Measurements from ENCODE around the gene CPNE2. TPM values are rescaled to one million over a fixed set of nuclear protein-coding genes. Genes with fewer than 3 reads are reported as not detected.

The CPNE2 gene
- total RNA-seq, 1 donor from 2014 or later: 3.4 TPM

- Mint-ChIP-seq H3K36me3 (ENCODE audit: unreplicated experiment) (no peaks in the 10 kb centered on the region), H3K27ac (ENCODE audit: unreplicated experiment) (no peak overlapping the region), H3K9me3 (ENCODE audit: unreplicated experiment) (peaks cover 5% of the 10 kb centered on the region), H3K4me3 (ENCODE audit: unreplicated experiment) (no peak overlapping the region), H3K4me1 (ENCODE audit: low read depth, unreplicated experiment) (peaks cover 6% of the 10 kb centered on the region), H3K27me3 (ENCODE audit: unreplicated experiment) (peaks cover 5% of the 10 kb centered on the region)
- no peak for DNase-seq
- TF ChIP-seq CTCF (IDR thresholded peaks at IDR 0.05; ENCODE audit: partially characterized antibody, unreplicated experiment): no peak
Observed at GRCh38 chr16:57140931-57141668, 48.7 kb downstream of the CPNE2 start.

- DNase-seq: no peak
- Mint-ChIP-seq H3K27me3 (ENCODE audit: unreplicated experiment) (peaks cover 5% of the 10 kb centered on the region), H3K9me3 (ENCODE audit: unreplicated experiment) (peaks cover 5% of the 10 kb centered on the region), H3K4me3 (ENCODE audit: unreplicated experiment) (no peak overlapping the region), H3K4me1 (ENCODE audit: low read depth, unreplicated experiment) (peaks cover 6% of the 10 kb centered on the region), H3K27ac (ENCODE audit: unreplicated experiment) (no peak overlapping the region), H3K36me3 (ENCODE audit: unreplicated experiment) (no peaks in the 10 kb centered on the region)
- no peak for TF ChIP-seq CTCF (IDR thresholded peaks at IDR 0.05; ENCODE audit: partially characterized antibody, unreplicated experiment)
Observed at GRCh38 chr16:57141822-57142631, 49.6 kb downstream of the CPNE2 start.

GRCh38 chr16:57143149-57143921, 51.0 kb downstream of the CPNE2 start:
- H3K36me3 Mint-ChIP-seq (ENCODE audit: unreplicated experiment): no peaks in the 10 kb centered on the region
- H3K4me3 Mint-ChIP-seq (ENCODE audit: unreplicated experiment): no peak overlapping the region
- DNase-seq: no peak
- H3K27ac Mint-ChIP-seq (ENCODE audit: unreplicated experiment): no peak overlapping the region
- TF ChIP-seq CTCF (IDR thresholded peaks at IDR 0.05; ENCODE audit: partially characterized antibody, unreplicated experiment): no peak
- peaks cover 6% of the 10 kb centered on the region for H3K4me1 Mint-ChIP-seq (ENCODE audit: low read depth, unreplicated experiment)
- peaks cover 5% of the 10 kb centered on the region for H3K9me3 Mint-ChIP-seq (ENCODE audit: unreplicated experiment)
- H3K27me3 Mint-ChIP-seq (ENCODE audit: unreplicated experiment): peaks cover 3% of the 10 kb centered on the region

GRCh38 chr16:57144027-57144426, 51.6 kb downstream of the CPNE2 start:
- Mint-ChIP-seq H3K36me3 (ENCODE audit: unreplicated experiment) (no peaks in the 10 kb centered on the region), H3K4me3 (ENCODE audit: unreplicated experiment) (no peak overlapping the region), H3K9me3 (ENCODE audit: unreplicated experiment) (peaks cover 3% of the 10 kb centered on the region), H3K27ac (ENCODE audit: unreplicated experiment) (no peak overlapping the region), H3K27me3 (ENCODE audit: unreplicated experiment) (peaks cover 3% of the 10 kb centered on the region), H3K4me1 (ENCODE audit: low read depth, unreplicated experiment) (peaks cover 6% of the 10 kb centered on the region)
- DNase-seq: no peak
- no peak for TF ChIP-seq CTCF (IDR thresholded peaks at IDR 0.05; ENCODE audit: partially characterized antibody, unreplicated experiment)
